GM19035 (cell line): Measurements from ENCODE around the gene ESYT2.

ENCODE experiments used
- ATAC-seq: cut with Tn5 transposase; IDR thresholded peaks from one replicate; pipeline ENCODE4 v1.9.1; 2021; ENCODE audit not compliant: unreplicated experiment

Gene ESYT2

DNA sequence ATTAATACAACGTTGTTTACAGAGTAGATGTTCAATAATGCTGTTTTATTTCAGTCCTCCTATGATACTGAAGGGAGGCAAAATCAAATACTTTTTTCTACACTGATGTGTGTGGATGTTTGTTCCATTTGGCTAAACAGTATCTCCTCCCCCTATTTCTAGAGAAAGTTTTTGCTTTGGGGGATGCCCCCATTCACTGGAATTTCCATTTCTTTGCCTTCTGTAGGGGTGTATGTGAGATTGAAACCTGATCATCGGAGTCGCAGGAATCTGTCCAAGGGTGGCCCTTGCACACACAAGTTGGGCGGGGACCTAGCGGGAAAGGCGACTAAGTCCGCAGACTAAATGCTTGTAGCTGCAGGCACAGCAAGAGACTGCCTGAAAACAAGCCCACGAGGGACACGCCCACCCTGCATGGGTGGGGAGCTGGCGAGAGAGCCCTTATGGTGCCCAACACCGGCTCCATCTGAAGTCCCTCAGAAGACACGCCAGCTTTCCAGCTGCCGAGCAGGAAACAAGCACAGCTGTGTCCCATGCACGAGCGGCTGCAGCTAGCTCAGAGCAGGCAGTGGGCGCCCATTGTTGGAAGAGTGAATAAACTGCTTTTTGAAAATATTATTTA lies 58.0 kb downstream of the ESYT2 start:
- ATAC-seq, result no peak

- no peak for ATAC-seq
These were observed 61.6 kb downstream of the ESYT2 start for GRCh38 chr7:158767707-158768106.

DNA sequence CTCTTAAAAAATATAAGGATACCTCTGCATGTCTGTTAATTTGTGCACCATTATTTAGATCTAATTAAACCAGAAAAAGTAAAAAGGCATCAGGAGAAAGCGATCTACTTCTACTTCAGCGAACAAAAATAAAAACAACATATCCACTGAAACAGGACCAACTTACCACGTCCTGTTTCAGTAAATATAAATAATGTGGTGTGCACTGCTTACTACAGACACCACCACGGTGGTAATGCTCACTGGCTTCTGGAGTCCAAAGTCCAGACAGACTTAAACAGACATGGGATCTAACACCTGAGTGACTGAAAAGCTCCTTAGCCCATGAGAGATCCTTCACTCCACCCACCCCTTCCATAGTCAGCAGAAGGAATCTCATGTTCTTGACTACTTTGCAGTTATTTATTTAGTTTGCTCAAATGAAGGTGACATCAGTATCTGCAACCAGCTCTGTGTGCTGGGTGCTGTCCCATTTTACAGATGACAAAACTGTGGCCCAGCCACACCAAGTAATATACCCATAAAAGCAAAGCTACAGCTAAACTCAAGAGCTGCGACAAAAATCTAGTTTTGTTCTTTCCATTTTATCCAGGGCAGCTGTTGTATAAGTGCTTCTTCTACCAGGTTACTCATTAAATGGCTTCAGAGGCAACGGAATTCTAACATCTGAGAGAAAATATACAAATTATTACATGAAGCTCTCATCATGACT lies 62.6 kb downstream of the ESYT2 start:
- ATAC-seq, result no peak

GRCh38 chr7:158765020-158765419 lies 64.3 kb downstream of the ESYT2 start:
- ATAC-seq, result no peak

GRCh38 chr7:158763454-158764033 lies 65.8 kb downstream of the ESYT2 start:
- ATAC-seq, result no peak

GRCh38 chr7:158761945-158762344 lies 67.4 kb downstream of the ESYT2 start:
- no peak for ATAC-seq

DNA sequence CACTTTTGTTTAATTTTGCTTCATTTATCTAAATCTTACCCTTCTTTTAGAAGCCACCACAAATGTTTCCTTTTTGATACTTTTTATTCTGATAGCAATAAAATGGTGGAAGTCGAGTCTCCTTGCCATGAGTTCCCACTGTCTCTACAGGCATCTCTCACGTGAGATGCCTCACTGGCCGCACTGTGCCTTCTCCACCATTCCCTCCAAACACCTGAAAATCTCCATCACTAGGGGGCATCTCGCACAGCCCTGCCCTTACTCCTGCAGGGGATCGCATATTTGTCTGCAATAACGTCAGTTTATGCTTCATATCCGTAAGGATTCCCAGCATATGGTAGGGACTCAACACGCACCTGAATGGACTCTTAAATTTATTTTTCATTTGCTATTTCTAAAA lies 68.4 kb downstream of the ESYT2 start:
- ATAC-seq, result no peak

DNA sequence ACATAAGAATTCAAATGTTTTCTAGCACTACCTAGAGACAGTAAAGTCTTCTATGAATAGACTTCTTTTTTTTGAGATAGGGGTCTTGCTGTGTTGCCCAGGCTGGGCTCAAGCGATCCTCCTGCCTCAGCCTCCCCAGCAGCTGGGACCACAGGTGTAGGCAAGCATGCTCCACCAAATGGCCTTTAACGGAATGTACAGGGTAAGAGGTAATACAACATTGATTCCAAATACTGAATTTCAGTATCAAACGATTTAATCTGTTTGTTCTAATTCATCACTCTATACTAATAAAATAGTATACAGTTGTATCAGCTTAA lies 68.9 kb downstream of the ESYT2 start:
- ATAC-seq, result no peak

- no peak for ATAC-seq
These were observed 69.4 kb downstream of the ESYT2 start for GRCh38 chr7:158759749-158760444.

- no peak for ATAC-seq
These were observed 70.1 kb downstream of the ESYT2 start for GRCh38 chr7:158759245-158759614.

DNA sequence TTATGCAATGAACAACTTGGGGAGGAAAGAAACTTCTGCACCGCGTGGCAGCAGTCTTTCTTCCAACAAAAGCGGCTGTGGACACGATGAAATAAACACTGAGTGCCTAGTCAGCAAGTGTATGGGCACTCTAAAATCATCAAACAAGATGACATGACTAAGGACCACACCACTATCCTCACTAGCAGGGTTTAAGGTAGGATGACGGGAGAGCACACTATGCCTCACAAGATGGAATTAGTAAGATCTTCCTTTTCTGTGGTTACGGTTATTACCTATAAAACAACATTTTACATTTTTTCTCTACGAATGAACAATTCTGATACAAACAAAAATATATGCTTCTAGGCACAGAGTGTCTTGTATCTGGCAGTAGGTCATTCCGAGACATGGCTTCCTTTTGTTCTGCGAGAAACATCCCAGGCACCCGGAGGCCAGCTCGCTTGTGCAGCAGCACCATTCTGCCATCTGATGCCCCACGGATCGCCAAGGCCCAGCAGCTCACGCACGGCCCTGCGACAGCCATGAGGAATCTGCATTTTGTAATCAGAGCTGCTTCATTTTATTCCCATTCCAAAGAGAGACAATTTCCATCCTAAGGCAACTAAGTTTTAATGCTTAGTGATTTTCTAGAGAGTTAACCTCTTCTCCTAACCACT lies 70.6 kb downstream of the ESYT2 start:
- no peak for ATAC-seq

DNA sequence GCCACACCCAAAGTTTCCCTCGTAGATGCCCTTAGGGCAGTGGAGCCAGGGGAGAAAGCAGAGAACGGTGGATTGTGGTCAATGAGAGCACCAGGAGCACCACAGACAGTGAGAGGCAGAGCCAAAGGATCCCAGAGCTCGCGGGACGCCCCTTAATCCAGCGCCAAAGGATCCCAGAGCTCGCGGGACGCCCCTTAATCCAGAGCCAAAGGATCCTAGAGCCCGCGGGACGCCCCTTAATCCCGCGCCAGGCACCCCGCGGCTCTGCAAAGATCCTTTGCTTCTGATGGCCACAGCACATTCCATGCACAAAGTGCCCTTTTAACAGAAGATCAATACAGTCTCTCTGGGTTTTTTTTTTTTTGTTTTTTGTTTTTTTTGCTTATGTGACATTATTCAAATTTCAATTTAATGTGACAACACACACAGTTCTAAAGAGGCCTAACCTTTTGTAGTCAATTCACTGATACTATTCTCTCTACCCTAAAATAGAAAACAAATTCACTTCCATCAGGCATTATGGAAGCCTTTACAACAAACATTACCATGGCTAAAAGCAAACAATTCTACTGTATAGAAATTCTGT lies 71.8 kb downstream of the ESYT2 start:
- no peak for ATAC-seq

DNA sequence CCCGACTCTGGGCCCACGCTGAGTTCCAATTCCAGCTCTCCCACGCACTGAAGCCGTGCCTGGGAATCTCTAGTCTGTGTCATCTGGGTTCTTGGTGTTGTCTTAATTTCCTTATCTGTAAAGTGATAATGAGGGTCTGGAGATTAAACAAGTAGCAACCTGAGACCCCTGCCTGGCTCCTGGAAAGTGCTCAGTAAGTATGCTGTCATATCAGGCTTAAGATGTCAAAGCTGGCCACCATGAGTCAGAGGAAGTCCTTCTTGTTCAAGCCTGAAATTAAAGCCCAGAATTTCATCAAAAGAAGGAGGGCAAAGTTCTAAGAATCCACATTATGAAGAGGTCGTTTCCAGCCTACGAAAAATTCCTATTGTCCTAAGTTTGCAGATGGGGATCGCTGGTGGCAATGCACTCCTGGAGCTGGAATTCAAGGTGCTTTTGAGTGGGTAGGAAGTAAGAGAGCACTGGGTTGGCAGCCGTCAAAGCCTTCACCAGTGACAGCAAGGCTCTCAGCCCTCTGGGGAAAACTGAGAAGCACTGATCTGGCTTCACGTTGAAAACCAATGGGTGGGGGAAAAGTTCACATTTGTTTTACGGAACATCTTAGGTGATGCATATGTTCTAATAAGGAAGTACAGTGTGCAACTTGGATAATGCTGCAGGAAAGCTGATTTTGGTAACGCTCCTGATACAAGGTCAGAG lies 74.4 kb downstream of the ESYT2 start:
- no peak for ATAC-seq

GRCh38 chr7:158753900-158754299 lies 75.4 kb downstream of the ESYT2 start:
- ATAC-seq, result no peak

DNA sequence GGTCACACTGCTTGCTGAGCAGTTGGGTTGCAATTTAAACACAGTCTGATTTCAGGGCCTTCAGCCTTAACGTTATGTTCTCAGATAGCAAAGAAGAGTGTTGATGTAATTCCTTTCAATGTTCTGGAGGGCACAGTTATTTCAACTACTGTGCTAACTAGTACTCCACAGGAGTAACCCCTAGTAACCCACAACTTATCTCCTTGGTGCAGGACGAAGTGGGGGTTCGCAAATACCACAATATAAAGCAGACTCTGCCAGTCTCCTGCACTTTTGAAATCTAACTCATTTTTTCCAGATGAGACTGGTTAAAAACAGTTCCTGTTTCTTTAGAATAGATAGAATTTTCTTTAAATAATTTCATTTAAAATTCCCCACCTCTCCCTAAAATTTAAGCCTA lies 77.6 kb downstream of the ESYT2 start:
- ATAC-seq, result no peak

GRCh38 chr7:158751199-158751598 lies 78.1 kb downstream of the ESYT2 start:
- no peak for ATAC-seq

- no peak for ATAC-seq
These were observed 78.6 kb downstream of the ESYT2 start for GRCh38 chr7:158750702-158751101.

DNA sequence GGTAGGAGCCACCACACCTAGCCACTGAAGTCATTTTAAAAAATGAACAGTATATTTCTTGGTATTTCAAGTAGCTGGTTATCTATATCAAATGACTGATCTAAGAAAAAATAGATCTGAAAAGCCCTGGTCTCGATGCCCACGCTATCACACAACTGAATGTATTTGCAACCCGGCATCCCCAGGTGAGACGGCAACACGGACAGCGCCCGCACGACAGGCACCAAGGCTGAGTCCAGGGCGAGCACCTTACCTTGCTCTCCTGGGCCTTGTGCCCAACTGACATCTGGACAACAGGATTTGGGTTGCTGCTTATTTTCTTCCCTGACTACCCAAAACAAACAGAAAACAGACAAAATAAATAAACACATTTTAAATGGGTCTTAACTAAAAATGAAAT lies 79.9 kb downstream of the ESYT2 start:
- no peak for ATAC-seq

DNA sequence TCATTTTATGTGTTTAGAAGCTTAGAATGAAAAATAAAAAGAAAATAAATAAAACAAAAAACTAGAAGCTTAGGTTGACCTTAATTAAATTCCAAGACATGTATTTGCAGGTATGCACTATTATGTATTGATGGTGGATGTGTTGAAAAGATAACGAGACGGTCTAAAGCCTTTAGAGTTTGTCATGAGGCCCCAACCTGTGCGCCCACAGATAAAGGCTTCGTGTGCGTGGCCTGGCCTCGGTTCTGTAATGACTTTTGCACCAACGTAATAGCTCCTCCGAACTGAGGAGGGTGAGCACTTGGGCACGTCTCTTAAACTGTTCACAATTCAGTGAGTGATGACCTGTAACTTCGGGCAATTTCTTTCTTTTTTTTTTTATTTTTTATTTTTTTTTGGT lies 81.0 kb downstream of the ESYT2 start:
- no peak for ATAC-seq

DNA sequence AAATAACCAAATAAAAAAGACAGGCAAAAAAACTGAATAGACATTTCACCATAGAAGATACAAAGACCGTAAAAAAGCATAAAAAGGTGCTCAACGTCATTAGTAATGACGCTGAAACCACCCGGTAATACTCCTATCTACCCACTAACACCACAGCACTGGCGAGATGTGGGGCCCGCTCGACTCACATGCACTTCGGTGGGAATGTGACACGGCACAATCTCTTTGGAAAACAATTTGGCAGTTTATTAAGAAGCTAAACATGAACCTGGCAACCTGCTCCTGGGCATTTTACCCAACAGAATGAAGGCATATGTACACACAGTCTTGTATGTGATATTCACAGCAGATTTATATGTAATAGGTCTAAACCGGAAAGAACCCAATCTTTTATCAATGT lies 81.9 kb downstream of the ESYT2 start:
- ATAC-seq, result no peak

DNA sequence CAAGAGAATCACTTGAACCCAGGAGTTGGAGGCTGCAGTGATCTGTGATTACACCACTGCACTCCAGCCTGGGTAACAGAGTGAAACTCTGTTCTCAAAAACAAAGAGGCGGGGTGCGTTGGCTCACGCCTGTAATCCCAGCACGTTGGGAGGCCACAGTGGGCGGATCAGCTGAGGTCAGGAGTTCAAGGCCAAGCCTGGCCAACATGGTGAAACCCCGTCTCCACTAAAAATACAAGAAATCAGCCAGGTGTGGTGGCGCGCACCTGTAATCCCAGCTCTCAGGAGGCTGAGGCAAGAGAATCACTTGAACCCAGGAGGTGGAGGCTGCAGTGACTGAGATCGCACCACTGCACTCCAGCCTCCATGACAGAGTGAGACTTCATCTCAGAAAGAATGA lies 82.4 kb downstream of the ESYT2 start:
- no peak for ATAC-seq
